Thyroid gland (tissue), 4 donors: Measurements from ENCODE around the gene IGFBPL1. TPM values are rescaled to one million over a fixed set of nuclear protein-coding genes. Genes with fewer than 3 reads are reported as not detected.

Source experiments
- total RNA-seq, 4 donors: library from RNA; depleted of rRNA; stranded (reverse); fragments of >200 nt; gene quantifications; one replicate each; pipeline ENCODE4 v1.2.3, GENCODE V29; 2016

IGFBPL1 gene
- total RNA-seq, 4 donors from 2014 or later, result 20.3 to 116 (median 29.1) TPM

Other genes with a start within 250 kb of the IGFBPL1 start
- 10 to 100 TPM; 11.3 to 33.9 (median 22.8) TPM for gene ALDH1B1, start 31.8 kb downstream of the IGFBPL1 start, total RNA-seq
- gene ANKRD18A, start 196.1 kb upstream of the IGFBPL1 start, total RNA-seq, result 10 to 100 TPM; 10.5 to 16.3 (median 12.6) TPM